Umbilical cord (tissue), 2 donors: ENCODE data around the gene HS1BP3. TPM values are rescaled to one million over a fixed set of nuclear protein-coding genes. Genes with fewer than 3 reads are reported as not detected.

Experiments
- DNase-seq: peaks from one replicate; pipeline ENCODE4 v3.0.0-alpha.2; 2015; ENCODE audit warnings: low spot score
- total RNA-seq: library from RNA; depleted of rRNA; stranded (reverse); fragments of >200 nt; gene quantifications from one replicate; pipeline ENCODE4 v1.2.3, GENCODE V29; 2014; ENCODE audit warnings: low replicate concordance; ENCODE audit not compliant: insufficient read depth

Gene HS1BP3
- total RNA-seq, 1 donor from 2014 or later = 18.5 TPM

DNA sequence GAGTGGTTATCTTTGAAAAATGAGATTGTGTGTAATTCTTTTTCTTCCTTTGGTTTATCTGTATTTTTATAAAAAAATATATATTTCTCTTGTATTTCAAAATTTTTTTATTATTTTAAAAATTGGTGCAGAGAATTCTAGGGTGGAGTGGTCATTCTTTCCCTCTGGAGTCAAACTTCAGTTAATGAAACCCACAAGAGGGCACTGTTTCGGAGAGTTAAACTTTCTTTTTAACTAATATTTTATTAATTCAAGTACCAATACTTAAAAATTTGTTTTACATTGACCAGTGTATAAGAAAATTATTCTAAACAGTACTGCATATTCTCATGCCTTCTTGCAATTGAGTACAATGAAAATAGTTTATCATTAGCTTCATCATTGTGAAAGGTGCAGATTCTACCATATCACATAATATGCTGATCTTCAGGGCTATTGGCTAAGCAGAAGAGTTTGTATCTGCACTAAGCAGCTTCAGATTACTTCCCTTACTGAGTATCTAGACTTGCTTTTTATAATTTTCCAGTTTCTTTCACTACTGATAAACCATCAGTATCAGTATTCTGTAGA, 50.1 kb downstream of the HS1BP3 start:
- no peak for DNase-seq

DNA sequence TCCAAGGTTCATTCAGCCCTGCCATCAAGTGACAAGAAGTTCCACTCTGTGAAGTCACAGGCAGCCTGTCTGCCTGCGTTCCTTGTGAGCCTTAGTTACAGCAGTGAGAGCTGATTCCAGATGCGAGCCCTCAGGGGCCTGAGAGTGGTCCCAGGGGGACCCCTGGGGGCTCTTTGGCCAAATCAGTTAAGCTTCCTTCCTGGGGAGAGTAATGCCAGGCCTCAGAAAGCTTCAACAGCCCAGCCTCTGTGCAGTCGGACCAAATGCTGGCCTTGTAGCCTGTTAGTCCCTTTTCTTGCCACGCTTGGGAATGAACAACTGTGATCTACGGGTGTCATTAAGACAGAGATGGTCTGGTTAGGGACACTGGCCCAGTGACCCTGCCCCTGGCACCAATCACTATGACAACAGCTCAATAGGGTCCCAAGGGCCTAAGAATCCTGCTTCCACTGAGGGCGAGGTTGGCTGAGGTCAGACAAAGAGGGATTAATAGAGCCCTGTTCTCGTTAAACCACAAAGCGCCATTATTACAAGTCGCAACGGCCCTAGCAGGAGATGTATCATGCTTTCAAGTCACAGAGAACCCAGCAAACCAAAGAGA, 50.9 kb downstream of the HS1BP3 start:
- no peak for DNase-seq

DNA sequence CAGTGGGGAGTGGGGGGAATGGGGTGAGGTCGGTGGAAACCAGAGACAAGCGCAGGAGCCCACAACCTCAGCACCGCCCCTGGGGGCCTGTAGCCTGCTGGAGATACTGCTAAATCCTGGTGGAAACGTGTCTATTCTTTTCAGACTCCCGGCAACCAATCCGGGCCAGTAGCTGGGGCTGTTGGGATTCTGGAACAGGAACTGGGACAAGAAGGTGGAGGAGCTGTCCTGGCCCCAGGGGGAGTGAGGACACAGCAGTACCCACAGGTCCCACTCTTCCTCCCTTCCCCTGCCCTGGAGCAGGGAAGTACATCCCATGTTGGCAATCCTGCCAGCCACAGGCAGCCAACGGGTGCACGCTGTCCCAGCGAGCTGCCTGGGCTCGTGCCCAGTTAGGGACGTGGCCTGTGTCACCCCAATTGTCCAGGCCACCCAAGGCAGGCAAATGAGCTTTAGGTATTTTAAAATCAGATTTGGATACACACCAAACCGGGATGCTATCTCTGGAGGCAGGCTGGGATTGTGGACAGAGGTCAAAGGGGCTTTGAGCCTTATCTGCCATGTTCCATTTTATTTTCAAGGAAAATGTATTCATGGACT, 51.8 kb downstream of the HS1BP3 start:
- DNase-seq = no peak

DNA sequence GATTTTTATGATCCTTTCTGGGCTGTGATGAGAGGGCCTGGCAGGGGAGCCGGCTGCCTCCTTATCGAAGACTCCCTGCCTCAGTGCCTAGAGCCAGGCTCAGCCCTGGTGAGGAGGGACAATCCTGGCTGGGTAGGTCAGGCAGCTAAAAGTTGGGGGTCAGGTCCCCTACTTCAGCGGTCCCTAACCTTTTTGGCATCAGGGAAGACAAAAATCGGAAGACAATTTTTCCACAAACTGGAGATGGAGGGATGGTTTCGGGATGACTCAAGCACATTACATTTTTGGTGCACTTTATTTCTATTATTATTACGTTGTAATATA, 53.1 kb downstream of the HS1BP3 start:
- DNase-seq = no peak

DNA sequence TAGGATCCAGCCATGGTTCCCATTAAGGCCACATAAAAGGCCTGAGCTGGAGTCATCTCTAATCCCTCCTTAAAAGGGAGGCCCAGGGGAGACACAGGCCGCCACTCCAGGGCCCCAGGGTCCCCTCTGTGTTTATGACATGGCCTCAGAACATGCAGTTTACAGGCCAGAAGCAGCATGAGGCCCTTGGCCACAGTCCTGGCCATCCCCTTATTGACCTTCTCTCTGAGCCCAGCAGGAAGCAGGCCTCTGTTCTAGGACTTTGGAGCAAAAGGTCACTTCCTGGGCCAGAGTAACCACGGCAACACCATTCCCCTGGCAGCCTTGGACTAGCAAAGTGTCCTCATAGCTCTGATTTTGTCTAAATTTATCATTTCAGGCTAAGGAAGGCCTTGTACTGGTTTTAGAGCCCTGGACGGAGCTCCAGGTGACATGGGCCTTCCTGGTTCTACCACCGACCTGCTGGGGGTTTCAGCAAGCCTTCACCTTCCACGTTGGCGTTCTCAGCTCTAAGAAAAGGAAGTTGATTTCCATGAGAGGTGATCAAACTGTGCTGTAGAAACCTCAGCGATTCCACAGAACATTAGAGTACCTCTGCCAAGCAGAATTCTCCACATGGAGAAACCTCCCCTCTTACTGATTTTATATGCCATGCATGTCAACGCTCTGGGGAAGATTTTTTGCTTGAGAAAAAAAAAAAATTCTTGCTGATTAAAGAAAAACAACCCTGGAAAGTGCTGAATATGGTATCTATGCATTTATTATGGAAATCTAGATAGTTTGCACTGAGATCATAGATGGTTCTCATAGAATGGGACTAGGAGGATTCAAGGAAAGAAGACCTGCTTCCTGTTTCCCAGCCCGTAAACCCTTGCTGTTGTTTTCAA, 53.7 kb downstream of the HS1BP3 start:
- DNase-seq = no peak

DNA sequence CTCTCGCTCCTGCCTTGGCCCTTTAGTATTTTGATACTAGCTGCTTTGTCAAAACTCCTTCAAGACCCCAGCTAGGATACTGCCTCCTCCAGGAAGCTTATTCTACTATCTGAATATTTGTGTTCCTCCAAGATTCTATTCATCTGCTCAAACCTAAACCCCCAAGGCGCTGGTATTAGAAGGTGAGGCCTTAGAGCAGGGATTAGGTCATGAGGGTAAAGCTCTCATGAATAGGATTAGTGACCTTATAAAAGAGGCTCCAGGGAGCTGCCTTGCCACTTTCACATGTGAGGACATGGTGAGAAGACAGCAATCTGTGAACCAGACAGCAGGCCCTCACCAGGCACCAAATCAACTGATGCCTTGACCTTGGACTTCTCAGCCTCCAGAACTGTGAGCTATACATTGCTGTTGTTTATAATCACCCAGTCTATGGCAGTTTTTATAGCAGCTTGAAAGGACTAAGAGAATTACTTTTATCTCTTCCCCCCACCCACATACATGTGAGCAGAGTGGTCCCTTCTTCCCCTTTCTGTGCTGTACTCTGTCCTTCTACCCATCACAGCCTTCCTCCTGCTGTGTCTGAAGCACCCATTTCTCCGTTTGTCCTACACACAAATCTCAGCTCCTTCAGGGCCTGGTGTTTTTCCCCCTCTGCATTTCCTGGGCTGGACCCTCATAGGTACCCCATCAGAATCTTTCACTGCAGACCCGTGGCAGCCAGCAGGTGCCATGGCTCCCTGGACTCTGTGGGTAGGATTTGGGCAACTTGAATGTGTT, 54.5 kb downstream of the HS1BP3 start:
- DNase-seq = no peak

DNA sequence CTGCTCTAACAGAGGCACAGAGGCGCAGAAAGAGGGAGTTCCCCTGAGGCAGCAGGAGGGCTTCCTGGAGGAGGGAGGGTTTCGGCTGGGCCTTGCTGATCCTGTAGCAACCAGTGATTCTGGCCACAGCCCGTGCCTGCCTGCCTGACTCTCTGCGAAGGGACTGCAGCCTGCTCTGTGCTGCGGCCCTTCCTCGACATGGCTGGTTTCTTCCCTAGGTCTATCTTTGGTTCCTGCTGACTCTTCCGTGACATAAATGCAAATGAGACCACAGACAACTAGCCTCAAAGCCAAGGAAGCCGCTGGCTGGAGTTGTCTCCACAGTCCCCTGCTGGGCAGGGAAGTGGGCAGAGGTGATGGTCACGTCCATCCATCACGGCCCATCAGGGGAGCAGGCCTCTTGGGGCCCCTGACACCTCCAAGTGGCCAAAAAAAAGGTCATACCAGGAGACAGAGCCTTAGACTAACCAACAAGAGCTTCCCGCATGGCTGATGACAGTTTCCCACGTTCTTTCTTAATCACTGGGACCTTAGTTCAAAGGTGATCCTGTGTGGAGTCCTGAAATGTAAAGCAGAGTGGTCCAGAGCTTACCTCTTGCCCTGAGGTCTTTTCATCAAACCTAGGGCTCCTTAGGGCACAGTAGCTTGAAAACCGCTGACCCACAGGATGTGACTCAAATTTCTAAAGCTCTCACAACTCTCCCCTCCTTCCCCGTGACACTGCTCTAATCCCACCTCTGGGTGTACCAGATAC, 55.3 kb downstream of the HS1BP3 start:
- no peak for DNase-seq

DNA sequence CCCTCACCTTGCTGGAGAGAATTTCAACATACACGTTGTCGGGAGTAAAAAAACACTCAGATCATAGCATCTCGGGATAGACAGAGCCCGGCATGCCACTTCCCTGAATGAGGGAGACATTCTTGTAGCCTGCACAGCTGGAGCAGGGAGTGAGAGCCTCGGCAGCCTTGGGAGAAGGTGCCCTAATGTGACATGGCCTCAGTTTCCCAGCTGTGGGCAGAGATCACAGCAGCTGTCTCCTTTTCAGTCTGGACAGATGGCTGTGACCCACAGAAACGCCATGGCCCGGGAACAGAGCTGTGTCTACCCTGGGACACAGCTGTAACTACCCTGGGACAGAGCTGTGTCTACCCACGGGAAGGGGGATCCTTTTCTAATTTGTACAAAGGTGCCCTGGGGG, 55.9 kb downstream of the HS1BP3 start:
- DNase-seq = no peak

DNA sequence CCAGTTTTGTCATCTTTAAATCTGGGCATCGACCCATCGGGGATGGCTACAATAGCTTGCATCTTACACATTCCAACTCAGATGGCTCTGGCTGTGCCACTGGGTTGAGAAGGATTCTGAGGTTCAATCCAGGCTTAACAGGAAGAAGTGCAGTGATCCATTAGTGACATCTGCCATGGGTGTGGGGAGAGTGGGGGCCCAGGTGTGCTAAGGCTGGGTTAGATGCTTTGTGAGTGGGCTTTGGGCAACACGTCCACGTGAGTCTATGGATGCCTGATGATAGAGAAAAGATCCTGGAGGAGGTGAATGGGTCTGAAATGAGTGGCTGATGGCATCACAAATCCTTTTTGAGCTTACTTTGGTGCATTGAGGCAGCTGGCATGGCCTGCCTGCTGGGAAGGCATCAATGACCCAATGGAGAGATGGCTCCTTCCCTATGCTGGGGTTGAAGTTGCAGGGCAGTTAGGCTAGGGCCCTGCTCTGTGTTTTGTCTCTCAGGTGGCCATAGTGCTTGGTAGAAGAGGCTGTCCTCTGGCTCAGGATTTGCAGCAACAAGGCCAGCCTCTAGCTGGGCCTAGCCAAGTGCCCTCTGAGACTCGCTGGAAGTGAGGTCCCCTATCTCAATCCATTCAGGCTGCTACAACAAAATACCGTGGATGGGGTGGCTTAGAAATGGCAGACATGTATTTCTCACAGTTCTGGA, 56.7 kb downstream of the HS1BP3 start:
- no peak for DNase-seq

DNA sequence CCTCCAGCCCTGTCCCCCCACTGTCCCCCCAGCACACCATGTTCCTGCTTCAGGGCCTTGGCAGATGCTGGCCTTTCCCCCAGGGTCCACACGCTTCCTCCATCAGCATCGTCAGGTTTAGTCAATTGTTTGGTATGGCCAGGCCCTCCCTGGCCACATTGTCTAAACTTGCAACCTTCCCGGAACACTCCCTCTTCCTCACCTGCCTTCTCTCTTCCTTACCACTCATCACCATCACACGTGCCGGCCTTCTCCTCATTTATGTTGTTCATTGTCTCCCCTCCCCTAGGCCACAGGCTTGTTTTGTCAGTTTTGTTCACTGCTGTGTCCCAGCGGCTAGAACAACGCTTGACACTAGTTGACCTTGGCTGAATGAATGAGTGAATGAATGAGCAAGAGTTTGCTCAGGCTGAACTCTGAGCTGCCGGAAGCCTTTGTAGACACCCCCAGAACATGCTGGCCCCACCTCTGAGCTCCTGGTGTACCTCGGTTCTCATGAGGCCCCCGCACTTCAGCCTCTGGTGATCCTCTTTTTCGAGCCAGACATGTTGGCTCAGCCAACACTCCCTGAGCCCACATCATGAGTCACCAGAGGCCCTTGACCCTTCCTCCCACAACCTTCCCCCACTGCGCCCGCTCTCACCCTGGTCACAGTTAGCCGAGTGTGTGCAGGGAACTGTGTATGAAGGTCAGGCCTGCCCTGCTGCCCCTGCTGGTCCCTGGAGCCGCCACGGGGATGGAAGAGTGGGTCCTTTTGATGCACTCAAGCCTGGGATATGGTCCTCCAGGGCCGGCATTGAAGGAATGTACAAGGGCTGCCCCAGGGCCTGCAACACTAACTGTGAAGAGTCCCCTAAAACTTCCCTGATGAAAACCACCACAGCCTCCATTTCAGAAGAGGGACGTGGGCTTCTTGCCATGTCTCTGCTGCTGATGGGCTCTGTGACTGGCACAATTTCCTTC, 57.5 kb downstream of the HS1BP3 start:
- DNase-seq = peak; percentile 68

DNA sequence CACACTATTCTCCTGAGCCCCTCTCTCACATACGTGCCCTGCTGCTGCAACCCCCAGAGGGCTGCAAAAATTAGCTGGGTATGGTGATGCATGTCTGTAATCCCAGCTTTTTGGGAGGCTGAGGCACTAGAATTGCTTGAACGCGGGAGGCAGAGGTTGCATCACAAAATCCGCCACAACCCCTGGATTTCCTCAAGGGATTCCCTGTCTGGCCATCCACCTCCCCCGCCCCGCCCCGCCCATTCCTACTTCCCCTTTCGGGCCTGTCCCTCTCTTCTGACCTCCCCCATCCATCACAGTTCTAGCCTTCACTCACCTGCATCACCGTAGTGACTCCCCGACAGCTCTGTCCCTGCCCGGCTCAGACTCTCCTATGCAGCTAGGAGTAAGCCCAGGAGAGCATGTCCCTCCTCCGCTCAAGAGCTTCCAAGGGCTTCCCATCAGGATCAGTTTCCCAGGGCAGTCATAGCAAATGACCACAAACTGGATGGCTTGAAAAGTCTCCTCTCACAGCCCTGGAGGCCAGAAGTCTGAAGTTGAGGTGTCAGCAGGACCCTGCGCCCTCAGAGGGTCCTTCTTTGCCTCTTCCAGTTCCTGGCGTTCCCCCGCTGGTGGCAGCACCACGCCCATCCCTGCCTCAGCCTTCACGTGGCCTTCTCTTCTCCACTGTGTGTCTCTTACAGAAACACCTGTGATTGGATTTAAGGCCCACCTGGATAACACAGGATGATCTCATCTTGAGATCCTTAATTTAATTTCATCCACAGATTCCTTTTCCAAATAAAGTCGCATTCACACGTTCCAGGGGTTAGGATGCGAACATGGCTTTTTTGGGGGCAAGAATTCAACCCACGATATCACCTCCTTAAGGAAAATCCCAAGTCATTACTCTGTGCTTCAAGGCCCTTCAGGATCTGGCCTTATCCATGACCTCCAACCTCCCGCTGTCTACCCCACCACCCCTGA, 58.5 kb downstream of the HS1BP3 start:
- no peak for DNase-seq

DNA sequence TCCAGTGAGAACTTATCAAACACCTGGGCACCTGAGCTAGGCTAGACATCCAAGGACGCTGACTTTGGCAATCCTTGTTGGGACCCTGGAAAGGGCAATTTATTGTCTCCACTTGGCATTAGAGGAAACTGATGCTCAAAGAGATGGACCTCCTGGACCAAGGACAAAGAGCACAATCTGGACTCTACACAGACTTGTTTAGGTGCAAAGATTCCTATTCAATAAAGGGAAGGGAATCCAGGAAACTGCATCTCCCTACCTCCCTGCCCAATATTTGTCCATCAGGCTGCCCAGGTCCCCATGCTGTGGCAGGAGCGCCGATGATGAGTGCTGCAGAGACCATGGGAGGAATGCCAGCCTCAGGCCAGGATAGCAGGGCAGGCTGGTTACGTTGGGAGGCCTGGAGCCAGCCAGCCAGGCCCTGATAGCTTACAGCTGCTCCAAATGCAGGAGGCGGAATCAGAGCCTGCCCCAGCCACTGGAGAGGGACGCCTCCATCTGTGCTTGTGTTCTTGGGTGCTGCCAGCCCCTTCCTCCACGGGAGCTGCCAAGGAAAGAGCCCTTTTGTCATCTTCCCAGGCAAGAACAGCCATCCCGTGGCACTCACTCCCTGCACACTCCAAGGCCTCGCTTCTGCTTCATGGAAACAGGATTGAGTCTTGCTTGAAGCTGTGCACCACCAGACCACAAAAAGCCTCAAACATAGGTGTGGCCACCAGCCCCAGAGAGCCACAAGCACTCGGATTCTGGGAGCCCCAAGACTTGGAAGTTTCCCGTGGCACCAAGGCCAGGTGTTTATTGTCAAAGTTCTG, 60.0 kb downstream of the HS1BP3 start:
- DNase-seq = no peak

DNA sequence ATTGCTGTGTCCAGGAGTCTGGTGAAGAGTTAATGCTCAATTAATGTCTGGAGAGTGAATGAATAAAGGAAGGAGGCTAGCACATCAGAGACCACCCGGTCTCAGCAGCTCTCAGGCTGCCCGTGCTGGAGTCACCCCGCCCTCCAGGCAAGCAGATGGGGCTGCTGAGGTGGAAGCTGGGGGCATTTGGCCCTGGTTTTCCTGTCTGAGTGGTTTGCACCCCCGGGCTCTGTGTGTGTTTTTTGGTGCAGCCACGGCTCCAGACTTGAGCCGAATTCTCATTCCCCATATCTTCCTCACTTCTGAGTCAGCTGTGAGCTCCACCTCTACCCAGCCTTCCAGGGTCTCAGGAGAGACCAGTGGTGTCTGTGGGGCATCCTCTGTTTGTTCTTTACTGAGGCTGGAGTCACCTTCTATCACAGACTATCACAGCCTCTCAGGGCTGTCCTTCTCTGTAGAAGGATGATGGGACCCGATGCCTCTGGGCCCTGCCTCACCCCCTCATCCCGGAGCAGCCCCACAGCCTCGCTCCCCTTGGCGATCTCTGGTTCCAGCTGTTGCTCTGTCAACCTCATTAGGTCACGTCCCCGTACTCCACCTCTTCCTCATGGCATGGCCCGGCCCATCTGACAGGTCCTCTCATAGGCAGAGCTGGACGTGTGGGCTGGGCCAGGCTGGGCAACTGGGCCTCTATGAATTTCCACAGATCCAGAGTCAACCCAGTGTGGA, 60.8 kb downstream of the HS1BP3 start:
- no peak for DNase-seq

DNA sequence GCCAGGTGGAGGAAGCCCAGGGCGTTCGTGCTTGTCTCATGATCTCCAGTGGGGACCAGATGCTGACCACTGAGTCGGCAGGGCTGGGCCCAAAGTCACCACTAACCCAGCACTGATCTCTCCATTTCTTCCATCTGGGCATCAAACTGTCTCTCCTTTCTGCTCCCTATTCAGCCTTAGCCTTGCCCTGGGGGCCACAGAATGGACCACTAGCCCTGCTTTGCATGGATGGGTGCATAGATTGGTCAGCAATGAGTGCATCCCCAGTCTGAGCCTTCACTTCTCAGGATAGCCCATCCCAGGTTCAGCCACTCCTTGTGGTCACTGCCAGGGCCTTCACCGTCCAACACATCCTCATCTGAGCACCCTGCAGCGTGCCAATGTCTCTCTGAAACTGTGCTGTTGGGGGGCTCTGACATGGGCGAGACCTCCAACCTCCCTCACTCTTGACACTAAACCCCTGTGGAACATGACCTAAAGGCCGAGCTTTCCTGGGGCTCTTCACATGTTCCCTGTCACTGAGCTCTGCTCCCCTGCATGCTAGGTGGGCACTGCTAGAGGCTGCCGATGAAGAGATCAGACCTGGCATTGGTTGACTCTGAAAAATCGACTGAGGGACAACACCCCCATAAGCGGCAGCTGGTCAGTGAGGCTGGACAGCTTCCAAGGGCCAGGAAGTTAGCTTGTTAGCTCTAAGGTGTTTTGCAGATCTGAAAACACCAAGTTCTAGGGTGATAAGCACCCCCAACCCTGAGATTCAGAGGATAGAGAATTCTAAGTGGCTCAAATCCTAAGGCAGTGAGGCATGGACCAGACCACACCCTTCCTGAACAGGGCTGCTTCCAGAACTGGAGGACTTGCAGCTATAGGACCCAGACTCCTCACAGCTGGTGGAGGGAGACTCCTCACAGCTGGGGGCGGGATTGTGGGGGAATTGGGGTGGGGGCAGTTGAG, 61.7 kb downstream of the HS1BP3 start:
- no peak for DNase-seq
